T follicular helper cell (primary cell): ENCODE measurements around the gene SHISA2.

Source experiments
- DNase-seq: peaks from one replicate; pipeline ENCODE4 v3.0.0-alpha.2; 2020; ENCODE audit warnings: low read depth

SHISA2 gene

GRCh38 chr13:26048741-26049140, 3.1 kb downstream of the SHISA2 start:
- DNase-seq = no peak

DNA sequence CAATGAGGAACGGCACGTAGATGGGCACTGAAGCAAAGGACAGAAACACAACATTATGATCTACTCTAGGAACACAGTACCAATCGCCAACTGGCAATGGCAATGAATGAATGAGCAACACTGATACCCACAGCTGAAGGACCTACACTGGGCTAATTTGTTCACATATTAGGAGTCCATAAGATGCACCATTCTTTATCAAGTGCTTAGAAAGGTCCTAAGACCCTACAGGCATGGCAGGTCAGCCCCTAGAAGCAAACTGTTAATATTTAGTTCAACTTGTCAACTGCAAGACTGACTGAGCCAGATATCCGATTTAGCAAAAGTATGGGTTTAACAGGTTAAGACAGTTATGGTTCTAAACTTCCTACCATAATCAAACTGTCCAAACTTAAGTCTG, 4.8 kb downstream of the SHISA2 start:
- DNase-seq = no peak

DNA sequence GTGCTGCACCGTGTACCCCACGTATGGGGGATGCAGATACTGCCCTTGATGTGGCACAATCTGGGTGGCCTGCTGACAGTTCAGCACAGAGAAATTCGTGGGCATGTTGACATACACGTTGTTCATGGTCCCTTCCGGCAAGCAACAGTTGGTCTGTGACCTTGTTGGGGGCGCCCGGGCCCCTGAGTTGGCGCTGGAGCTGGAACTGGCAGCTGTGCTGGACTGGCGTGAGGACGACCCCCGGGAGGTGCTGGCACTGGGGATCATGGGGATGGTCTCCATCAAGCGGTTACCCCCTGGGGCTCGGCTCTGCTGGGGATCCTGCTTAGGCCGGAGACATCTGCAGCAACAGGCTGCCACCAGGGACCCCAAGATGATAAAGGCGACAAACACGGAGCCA, 5.2 kb downstream of the SHISA2 start:
- no peak for DNase-seq

DNA sequence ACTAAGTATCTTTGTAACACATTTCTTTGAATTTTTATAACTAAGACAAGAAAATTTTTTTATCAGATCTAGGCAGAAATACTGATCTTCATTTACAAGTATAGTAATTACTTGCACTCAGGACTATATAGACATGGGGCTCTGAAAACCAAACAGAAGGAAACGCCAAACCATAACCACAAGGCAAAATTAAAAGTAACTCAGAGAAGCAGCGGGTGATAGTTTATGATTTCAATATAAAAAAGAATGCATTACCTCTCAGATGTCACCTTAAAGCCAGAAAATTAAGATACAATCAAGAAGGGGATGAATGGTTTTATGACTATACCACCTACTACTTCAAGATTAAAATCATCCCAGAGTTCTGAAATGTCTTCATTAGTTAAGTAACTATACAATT, 6.7 kb downstream of the SHISA2 start:
- no peak for DNase-seq

GRCh38 chr13:26042785-26043184, 9.0 kb downstream of the SHISA2 start:
- DNase-seq = no peak

DNA sequence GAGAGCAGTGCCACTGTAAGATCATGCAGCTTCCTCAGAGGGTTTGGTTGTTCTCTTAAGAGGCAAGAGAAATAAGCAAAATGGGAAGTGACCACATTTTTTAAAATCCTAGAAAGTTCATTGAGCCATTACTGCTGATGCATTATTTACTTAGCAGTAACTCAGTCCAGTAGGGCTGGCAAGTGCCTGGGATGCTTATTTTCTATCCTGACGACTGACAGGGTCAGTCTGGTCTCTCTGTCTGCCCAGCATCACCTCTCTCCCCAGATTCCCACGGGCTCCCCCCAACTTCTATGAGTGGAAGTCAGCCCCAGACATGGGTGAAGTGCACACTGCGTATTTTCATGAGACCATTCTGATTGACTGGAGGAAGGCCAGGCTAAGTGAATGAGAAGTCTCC, 10.4 kb downstream of the SHISA2 start:
- no peak for DNase-seq

GRCh38 chr13:26038931-26039475, 12.8 kb downstream of the SHISA2 start:
- no peak for DNase-seq

- DNase-seq = no peak
Observed at GRCh38 chr13:26037302-26037701, 14.5 kb downstream of the SHISA2 start.

DNA sequence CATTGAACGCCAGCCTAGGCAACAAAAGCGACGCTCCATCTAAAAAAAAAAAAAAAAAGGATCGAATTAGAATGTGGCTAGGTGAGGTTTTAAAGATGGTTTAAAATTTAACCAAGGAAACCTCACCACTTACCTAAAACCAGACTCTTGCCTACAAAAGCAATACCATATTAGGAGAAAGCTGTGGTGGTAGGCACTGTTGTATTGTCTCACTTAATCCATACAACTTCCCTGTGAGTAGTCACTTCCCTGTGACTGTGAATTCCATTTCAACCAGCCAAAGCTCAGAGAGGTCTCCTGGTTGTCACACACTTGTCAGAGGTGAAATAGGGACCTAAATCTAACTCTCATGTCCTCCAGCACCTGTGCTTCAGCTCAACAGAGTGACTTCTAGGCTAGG, 15.4 kb downstream of the SHISA2 start:
- no peak for DNase-seq

DNA sequence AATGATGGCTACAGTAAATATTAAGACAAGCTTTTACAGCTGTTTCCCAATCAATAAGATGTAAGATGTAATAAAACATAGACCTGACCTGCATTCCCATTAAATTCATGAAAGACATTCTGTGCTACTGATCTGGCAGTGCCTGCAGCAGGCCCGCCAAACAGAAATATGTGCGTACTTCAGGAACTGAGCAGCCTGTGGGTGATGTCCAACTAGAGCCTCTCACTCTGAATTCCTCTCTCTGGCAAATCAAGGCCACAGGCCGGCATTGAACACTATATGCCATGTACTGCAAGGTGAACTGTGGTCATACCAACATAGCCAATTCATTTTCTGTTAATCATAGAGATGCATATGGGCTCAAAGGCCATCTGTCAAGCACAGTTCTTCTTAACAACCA, 17.8 kb downstream of the SHISA2 start:
- DNase-seq = no peak

DNA sequence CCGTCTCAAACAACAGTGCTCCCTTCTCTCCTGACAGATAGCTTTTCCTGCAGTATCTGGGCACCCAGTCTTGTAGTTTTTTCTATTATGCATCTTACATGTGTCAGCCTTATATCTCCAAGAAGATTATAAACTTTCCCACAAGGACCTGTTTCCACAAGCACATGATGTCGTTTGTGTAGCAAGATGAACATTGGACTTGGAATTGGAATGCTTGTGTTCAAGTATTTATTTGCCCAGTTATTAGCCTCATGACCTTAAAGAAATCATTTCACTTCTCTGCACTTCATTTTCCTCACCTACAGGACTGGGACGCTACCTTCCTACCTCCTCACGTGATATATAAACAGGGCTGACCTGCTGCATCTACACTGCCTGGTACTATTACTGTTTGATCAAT, 21.5 kb downstream of the SHISA2 start:
- DNase-seq = no peak

DNA sequence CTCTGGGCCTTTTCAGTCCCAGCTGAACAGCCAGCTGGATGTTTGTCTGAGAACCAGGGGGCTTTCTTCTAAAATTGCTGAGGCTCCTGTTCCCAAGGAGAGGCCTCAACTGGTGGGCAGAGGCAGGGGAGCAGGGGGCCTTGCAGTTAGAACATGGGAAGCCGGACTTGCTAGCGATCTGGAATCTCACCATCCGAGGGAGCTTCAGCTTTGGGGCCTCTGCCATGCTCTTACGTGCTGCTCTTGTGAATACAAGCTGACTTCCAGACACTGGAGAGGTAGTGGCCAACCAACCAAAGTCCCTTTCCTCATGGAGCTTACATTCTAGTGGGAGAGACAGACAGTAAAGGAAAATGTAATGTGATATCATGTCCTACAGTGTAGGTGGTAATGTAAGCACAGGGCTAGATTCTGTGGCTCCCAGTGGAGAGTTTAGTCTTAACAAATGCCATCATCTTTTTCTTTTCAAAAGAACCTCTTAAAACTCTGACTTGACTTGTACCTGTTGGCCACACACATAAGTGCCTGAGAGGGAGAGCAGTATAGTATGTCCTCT, 22.2 kb downstream of the SHISA2 start:
- no peak for DNase-seq

GRCh38 chr13:26026211-26026610, 25.6 kb downstream of the SHISA2 start:
- DNase-seq = no peak

GRCh38 chr13:26025771-26026170, 26.0 kb downstream of the SHISA2 start:
- no peak for DNase-seq

GRCh38 chr13:26025196-26025595, 26.6 kb downstream of the SHISA2 start:
- DNase-seq = no peak

GRCh38 chr13:26024558-26024957, 27.3 kb downstream of the SHISA2 start:
- DNase-seq = no peak

DNA sequence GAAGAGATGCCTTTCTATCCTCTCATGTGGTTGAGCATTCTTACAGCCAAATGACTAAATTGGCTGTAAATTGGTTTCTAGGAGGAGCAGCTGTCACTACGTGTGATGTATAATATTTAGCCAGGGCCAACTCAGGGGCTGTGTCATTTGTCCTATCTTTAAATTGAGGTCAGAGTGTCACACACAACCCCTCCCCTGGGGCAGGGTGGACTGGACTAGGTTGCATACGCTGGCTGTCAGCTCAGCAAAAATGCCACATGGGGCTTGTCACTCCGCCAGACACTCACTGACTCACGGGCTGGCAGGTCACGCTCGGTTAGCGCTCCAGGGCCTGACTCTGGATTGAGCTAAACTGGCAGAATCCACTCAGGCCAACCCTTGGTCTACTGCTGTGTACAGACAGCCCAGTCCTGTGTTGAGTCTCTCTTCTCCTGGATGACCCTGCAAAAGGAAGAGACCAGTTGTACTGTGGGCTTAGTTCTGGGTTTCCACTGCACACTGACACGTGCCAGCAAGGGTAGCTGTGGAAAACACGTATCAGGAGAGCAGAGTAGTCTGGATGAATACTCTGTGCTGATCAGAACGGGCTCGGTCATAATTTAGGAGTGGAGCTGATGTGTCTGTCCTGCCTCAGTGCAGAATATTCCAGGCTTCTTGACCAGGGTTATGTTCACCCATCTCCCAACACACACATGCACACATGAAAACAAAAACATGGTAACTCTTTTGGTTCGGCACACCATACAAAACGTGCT, 29.1 kb downstream of the SHISA2 start:
- DNase-seq = no peak

DNA sequence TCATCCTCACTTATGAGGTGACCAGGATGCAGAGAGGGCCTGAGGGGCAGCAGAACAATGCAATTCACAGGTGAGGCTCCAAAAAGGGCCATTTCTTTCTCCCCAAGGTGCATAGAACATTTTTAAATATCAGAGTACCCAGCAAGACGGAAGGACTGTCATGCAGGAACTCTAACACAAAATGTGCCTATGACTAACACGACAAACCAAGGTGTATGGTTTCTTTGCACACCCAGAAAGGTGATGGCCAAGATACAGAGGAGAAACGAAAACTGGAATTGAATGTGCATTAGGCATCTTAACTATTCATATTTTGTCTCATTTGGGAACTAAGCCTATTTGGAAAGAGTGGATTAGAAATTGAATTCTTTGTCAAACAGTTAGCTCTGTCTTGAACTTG, 29.9 kb downstream of the SHISA2 start:
- no peak for DNase-seq

DNA sequence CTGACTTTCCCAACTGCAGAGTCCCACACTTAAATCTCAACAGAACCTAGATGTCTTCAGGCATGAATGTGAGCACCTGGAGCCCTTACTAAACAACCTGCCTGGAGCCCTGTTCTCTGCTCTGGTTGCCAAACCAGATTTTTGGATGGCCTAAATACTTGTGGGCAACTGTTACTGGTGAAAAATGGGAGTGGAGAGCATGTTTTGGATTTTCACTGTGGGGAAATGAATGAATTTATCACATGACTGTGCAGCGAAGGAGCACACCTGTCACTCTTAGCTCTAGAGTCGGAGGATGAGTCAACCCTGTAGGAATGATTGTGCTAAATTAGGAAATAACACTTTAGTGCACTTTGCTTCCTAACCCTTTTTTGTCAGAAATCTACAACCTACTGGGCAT, 30.3 kb downstream of the SHISA2 start:
- DNase-seq = no peak

GRCh38 chr13:26020891-26021290, 30.9 kb downstream of the SHISA2 start:
- DNase-seq = no peak

GRCh38 chr13:26019881-26020870, 31.6 kb downstream of the SHISA2 start:
- DNase-seq = no peak

DNA sequence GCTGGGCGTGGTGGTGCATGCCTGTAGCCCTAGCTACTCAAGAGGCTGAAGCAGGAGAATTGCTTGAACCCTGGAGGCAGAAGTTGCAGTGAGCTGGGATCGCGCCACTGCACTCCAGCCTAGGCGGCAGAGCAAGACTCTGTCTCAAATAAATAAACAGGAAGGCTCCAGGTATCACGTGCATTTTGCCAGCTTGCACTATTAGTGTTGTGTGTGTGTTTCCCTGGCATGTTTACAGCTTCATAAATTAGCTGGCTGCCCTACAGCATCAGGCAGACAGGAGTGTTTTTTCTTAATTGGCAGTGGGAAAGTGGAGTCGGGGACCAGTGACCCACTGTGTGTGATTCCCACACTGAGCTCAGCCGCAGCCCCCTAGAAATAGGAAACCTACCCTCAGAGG, 32.6 kb downstream of the SHISA2 start:
- DNase-seq = no peak
